Glomerular visceral epithelial cell (primary cell): ENCODE measurements around the gene OSBPL2.

Experiments
- DNase-seq: peaks from one replicate; pipeline ENCODE4 v3.0.0-alpha.2; 2016; ENCODE audit errors: extremely low spot score

Gene OSBPL2

DNA sequence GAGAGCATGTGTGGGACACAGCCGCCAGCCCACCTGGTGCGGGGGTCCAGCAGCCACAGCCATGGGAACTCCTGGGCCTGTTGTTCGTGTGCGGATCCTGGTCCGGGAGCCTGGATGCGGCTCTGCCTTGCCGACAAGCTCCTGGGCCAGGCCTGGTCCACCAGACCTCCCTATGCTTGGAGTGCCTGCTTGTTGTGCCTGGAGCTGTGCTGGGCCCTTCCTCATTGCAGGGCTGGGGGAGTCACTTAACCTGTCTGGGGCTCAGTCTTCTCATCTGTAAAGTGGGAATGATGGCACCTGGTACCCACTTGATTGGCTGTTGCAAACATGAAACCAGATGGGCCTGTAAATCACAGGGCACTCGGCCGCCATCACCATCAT lies 2.6 kb upstream of the OSBPL2 start:
- DNase-seq: no peak

DNA sequence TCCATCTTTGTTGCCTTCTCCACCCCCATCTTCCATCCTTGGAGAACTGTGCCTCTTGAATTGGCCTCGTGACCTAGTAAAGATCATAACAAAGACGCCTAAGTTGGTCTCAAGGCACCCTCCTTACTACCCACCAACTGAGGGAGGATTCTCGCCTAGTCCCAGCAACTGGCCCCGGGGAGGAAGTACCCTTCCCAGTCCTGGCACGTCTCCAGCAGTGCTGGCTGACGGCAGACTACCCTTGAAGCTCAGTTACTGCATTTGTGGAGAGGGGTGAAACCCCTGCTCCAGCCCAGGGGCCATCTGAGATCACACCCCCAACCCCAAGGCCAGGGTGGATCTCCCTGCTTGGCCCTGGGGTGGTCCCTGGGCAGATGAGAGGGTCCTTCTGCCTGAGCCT lies 2.1 kb upstream of the OSBPL2 start:
- DNase-seq: no peak

DNA sequence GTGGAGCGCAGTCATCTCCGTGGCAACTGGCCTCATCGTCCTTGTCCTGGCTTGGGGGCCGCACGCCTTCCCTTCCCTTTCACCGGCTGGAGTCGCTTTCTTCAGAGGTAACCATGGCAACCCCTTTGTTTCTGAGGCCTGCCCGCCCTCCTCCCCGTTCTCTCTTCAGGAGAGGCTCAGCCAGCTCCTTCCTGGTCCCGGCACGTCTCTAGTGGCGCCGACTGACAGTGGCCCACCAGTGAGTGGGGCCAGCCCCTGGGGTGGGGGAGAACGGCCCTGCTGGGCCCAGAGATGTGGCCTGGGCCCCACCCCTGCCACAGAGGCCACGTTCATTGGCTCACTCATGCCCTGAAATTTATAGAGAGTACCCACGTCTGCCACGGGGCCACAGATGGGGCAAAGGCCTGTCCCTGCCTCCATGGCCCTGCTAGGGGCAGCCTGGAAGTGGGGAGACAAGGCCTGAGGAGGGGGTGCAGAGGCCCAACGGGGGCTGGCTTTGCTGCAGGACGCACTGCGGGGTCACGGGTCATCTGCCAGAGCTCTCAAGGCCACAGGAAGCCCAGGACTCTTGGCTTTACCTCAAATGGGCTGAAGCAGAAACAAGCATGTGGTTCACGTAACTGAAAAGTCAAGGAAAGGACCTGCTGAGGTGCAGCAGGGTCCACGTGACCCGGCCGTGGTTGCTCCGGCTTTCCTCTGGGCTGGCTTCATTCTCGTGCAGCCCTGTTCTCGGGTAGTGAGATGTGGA lies 1.4 kb upstream of the OSBPL2 start:
- no peak for DNase-seq

DNA sequence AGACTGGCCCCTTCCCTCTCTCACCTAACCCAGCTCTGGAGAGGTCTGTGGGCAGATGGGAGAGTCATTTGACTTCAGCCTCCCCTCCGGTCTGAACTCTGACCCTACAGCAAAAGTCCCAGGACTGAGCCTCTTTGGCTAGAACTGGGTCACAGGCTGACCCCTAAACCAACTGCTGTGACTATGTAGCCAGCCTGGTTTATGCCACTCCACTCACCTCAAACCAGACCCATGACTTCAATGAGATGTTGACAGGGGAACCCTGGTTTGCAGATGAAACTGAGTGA lies 864 bp upstream of the OSBPL2 start:
- no peak for DNase-seq

DNA sequence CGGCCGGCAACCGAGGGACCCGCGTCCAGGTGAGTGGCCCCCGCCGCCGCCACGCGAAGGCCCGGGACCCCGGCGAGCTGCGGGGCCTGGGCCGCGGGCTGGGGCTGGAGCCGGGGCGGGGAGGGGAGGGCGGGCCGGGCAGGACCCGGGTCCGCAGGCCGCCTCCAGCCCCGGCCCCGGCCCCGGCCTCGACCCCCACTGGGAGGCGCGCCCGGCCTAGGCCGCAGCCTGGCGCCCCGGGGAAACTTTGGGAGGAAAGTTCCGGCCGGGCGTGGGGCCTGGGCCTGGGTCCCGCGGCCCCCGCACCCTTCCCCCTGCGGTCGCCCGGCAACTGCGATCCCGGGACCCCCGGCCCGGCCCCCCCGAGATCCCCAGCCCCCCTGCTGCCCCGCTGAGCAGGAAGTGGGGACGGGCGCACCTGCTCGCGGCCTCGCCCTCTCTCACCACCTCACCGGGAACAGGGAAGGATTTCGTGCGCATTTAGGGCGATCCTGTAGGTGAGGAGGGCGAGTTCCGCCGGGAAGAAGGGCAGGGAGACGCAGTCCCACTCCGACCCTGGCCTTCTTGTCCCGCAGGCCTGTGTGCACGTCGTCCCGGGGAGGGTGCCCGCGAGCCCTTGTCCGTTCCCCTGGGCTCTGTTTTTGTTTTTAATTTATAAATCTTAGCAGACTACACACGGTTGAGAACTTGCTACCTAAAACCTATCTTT lies 402 bp downstream of the OSBPL2 start:
- peak; percentile 28 for DNase-seq

DNA sequence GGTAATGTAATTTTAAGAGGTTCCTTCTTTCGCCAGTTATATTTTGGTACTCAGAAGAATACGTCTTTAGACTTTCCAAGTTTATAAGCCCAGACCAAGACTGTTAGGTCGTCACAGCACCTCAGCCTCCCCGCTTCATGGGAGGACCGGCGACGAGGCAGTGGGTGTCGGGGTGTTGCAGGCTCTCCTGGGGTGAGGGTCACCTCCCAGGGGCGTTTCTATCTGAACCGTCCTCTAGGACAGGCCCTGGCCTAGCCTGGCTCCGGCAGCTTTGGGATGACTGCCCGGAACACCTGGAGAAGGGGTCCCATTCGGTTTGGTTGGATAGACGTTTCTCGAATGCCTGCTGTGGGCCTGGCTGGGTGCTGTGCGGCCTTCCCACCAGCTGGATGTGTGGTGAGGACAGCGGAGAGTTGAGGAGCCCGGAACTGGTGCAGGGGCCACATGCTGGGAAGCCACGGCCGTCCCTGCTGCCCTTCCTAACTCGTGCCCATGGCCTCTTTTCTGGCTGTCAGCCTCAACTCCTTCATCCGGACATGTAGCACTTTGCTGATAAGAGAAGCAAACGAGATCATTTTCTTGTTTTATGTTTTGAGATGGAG lies 1.1 kb downstream of the OSBPL2 start:
- no peak for DNase-seq

DNA sequence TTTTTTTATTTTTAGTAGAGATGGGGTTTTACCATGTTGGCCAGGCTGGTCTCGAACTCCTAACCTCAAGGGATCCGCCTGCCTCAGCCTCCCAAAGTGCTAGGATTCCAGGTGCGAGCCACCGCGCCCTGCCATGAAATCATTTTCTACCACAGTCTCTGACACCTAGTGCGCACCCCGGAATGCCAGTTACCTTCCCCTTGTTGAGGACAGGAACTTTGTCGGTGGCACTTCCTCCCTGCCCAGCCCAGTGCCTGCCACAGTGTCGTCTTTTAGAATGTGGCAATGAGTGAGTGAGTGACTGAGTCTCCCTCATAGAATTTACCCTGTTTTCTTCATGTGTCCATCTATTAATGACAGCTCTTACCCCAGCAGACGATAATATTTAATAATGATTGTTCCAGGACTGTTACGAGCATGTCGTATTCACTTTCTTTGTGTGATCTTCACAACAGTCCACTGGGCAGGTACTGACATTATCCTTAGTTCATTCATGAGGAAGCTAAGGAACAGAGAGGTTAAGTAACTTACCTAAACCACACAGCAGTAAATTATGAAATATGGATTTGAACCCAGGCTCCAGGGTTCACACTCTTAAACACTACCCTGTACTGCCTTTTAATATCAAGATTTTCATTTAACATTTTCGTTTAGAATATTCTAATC lies 1.8 kb downstream of the OSBPL2 start:
- DNase-seq: no peak

DNA sequence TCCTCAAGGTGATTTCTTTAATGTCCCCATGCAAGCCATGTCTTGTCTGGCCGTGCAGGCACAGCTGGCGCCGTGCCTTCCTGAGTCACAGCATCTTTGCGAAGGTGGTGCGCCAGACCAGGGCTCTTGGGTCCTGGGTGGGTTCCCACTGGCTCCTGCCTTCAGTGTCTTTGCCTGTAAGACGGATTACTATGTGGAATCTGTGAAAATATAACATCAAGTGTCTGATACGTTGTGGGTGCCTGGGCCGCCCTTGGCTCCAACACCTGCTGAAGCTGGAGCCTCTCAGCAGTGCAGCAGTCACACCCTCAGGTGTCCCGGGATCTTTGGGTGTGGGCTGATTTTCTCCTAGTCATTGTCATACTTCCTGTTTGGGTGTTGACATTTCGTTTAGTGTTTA lies 3.2 kb downstream of the OSBPL2 start:
- no peak for DNase-seq

DNA sequence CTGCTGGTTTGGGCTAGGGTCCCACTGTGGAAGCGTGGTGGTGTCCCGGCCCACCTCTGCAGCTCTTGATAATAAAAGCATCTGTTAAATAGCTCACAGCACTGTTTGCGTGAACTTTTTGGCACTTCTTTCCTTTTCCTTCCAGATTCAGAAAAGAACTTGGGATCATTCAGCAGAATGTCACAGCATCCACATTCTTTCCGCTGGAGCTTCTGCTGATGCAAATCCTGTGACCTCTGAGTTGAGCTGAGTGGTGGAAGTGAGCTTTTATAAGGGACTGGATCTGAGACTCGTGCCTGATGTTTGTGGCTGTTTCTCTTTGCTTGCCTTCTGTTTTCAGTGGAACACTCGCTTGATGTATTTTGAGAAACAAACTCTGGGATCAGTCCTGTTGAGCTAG lies 3.9 kb downstream of the OSBPL2 start:
- DNase-seq: no peak

DNA sequence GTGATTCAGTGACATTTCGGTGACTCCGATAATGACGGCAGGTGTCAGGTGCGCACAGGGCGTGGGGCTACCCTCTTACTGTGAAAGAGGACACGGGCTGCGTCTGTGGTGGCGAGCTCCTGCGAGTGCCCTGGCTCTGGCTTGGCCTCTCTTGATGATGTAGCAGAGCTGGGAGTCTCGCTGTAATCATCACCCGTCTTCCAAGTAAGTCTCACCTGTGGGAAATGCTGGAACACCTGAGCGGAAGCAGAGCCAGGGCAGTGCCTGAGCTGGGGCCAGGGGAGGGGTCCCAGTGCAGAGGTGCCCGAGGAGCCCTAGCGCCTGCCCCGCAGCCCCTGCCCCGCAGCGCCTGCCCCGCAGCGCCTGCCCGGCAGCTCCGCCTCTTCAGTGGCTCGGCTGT lies 4.8 kb downstream of the OSBPL2 start:
- DNase-seq: no peak

DNA sequence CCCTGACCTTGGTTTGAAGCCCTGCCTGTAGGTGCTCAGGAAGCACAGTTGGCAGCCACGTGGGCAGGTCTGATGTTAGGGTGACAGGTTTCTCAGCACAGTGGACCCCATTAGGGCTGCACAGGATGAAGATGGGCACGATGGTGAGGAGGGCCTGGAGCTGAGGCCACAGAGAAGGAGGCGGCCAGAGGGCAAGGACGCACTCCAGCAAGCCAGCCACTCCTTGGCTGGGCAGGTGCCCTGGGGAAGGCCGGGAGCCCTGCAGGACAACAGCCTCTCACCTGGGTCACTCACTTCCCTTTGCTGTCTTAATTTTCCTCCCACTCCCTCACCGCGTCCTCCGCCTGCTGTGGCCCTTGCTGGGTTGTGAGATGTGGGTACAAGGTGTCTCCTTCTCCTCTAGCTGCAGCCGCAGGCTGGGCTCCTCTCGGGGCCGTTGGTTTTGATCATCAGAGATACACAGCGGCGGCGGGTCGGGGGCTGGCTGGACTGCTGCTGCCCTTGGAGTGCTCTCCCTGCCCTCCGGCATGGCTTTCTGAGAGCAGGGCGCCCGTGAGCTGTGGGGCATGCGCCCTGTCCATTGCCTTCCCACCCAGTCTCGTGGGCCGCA lies 5.7 kb downstream of the OSBPL2 start:
- DNase-seq: no peak

DNA sequence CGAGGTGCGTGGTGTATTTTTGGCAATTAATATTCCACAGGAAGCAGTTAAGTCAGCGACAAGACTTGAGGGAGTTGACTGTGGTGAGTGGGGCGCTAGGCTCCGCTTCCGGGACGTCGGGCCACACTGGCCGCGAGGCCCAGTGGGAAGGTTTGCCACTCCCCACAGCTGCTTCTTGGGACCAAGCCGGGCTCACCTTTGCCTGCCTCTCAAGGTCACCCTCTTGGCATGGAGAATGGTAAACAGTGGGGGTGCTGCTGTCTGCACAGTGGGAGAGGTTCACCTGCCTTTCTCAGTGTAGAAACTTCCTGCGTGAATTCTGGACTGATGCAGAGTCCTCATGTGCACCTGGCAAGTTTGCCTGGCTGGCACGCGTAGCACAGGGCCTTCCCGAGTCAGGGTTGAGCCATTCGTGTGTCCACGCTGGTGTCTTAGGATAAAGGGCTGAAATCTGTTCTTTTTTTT lies 6.4 kb downstream of the OSBPL2 start:
- DNase-seq: no peak

DNA sequence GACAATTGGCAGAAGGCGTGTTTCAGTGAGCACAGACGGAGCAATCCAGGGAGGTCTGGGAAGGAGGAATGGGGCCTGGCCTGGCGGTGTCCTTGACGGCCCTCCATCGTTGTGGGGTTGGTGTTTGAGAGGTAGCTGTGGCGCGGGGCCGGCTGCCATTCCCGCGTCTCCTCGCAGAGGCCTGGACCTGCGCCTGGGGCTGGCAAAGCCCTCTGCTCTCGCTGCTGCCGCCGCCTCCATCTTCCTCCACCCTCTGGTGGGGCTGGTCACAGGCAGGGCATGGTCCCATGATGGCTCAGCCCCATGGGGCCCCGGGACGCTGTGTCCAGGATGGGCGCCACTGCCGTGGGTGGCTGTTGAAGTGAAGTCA lies 7.6 kb downstream of the OSBPL2 start:
- no peak for DNase-seq

DNA sequence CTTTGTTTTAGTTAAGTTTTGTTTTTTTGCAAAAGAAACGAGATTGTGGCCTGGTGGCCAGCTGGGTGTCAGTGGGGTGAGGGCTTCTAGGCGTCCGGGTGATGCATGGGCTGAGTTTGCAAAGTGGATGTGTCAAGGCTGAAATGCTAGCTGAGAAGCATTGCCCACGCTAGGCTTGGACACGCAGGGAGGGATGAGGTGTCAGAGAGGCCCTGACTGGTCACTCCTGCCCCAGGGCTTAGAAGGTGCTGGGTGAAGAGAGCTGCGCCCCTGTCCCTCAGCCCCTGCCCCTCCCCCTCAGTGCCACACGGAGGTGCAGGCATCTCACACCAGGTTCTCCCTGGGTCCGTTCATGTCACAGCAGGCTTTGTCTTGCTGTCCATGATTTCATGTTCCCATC lies 8.1 kb downstream of the OSBPL2 start:
- no peak for DNase-seq

DNA sequence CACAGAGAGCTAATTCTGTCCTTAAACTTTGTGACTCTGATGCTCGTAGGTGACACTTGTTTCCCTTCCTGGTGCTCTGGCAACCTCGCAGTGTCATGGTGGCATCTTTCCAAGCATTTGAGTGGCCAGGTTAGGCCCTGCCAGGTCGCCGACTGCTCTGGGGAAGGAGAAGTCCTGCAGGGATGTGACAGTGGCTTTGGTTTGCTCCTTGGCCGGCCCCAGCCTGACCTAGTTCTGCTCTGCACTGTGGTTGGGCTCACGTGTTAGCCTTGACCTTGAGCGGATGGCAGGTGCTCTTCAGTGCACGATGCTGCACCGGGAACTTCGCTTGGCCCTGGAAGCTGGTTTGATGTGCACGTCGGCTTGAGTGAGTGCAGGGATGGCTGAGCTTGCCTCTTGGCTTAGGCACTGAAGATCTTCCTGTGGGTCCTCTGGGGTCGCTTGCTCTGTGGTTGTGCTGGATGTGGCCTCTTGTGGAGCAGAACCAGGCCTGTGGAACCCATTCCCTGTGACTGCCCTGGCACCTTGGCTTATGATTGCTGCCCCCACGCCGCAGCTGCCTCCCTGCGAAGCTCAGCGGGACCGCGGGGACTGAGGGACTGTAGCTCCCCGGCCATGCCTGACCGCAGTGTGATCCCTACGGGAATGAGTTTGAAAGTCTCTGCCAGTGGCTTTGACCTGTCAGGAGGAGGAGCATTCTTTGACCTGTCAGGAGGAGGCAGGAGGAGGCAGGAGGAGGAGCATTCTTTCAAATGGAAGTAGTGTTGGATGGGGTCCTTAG lies 8.7 kb downstream of the OSBPL2 start:
- DNase-seq: no peak

DNA sequence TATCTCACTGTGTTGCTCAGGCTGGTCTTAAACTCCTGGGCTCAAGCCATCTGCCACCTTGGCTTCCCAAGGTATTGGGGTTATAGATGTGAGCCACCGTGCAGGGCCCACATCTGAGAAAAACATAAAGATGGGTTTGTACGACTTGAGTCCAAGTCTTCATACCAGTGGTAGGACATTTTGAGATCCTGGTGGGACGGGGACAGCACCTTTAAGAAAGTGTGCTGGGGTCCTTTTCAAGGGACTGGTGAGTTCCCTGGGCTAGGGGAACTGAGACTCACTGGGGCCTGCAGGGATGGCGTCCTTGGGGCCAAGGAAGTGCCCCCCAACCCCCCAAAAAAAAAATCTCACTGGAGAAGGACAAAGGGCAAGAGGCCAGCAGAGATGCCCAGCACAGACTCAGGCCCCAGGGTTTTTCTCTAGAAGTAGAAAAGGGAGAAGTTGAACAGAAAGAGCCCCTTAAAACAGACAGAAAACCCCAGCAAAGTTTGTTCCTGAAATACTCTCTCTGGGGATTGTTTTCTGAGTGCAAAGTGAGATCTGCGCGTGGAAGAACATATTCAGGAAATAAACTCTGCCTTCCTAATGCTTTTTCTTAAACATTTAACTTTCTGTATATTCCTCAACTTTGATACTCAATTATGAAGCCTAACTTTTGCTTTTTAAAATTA lies 10.7 kb downstream of the OSBPL2 start:
- DNase-seq: no peak

DNA sequence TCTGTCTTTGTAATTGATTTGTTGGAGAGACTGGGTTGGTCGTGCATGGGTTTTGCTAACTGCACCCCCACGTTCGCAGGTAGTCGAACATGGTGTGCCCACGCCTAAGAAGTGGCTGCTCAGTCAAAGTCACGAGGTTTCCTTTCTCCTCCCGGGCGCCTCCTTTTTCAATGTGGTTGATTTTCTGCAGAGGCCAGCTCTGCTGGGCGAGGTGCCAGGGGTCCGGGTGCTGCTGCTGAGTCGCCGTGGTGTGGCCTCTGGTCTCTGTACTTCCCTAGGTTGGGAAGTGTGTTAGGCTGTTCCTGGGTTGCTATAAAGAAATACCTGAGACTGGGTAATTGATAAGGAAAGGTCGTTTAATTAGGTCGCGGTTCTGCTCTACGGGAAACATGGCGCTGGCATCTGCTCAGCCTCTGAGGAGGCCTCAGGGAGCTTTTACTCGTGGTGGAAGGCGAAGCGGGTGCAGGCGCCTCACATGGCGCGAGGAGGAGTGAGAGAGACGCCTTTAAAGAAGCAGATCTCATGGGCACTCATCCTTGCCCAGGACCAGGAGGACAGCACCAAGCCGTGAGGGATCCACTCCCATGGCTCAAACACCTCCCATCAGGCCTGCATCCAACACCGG lies 14.1 kb downstream of the OSBPL2 start:
- peak; percentile 74 for DNase-seq

DNA sequence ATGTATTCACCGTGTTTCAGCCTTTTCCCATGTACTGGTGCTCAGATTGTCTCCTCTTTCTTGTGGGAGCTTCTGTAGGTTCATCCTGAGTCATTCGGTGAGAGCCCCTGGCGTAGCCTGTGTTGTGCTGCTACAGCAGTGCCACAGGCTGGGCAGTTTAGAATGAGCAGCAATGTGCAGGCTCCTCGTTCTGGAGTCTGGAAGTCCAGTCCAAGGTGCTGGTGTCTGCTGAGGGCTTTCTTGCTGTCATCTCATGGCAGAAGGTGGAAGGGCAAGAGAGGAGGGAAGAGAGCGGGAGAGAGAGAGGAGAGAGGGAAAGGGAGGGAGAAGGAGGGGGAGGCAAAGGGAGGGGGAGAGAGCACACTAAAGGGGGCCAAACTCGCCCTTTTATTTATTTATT lies 15.1 kb downstream of the OSBPL2 start:
- no peak for DNase-seq

DNA sequence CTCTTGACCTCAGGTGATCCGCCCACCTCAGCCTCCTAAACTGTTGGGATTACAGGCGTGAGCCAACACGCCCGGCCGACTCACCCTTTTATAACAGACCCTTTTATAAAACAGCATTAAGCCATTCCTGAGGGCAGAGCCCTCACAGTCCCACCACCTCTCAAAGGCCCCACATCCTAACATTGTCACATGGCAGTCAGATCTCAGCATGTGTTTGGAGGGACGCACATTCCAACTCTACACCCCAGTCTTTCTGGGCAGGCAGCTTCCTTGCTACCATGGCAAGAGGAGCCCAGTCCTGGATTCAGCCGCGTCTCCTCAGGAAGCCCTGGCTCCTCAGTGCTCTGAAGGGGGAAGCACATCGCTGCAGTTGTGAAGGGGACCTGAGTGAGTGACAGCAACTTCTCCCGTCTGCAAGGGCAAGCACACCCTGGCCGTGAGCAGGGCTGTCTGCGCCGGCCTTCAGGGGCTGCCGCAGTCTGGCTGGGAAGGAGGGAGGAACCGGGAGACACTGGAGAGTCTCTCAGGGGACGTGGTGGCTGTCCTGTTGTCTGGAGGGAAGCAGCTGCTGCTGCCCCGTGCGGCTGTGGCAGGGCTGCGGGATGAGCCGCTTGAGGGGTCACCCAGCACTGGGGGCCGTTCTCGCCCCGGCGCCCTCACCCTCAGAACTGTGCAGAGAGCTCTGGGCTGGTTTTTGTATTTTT lies 15.9 kb downstream of the OSBPL2 start:
- no peak for DNase-seq

DNA sequence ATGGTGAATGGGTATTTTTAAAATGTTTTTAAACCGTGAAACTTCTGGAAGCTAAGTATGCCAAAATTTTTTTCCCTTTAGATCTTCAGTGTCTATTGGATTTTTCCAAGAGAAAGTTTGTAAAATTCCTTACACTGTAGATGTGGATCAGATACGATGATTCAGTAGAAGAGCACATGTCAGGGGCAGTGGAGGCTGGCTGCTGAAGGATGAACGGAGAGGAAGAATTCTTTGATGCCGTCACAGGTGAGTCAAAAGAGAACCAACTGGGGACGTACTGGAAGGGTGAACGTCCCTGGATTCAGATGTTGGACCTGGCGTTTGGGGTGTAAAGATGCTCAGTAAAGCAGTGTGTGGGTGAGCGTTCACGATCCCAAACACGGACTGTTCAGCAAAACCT lies 17.7 kb downstream of the OSBPL2 start:
- DNase-seq: no peak
